ENCODE measurements around the gene APBA1.

The APBA1 gene

DNA sequence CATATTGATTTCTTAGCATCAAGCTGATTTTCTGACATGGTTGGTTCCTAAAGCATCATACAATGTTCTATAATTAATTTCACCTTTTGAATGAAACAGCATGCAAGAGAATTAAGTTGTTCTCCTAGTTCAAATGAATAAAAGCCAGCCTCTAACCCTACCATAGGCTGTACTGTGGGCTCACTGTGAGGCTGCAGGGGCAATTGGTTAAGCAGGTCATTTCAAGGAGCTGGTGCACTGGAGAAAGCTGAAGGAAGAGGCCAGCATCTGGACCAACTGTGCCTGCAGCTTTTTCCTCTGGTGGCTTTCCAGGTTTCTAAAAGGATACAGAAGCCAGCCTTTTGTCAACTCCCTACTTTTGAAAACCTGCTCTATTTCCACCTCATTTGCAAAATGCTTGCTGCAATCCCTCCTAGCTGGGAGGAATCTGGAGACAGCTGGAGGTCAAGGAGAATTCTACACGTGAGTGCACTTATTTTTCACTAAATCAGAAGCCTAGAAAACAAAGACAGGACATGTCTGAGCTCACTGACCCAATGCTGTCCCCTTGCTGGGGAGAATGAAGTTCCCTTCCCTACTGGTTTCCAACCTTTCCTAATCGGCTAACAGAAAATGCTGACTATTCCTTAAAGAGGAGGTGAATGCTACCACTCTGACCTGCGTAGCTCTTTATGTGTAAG is 158.9 kb downstream of the APBA1 start:
- no peak for DNase-seq (ENCODE audit: extremely low read depth, low read depth)
- TF ChIP-seq, protein P1, sequence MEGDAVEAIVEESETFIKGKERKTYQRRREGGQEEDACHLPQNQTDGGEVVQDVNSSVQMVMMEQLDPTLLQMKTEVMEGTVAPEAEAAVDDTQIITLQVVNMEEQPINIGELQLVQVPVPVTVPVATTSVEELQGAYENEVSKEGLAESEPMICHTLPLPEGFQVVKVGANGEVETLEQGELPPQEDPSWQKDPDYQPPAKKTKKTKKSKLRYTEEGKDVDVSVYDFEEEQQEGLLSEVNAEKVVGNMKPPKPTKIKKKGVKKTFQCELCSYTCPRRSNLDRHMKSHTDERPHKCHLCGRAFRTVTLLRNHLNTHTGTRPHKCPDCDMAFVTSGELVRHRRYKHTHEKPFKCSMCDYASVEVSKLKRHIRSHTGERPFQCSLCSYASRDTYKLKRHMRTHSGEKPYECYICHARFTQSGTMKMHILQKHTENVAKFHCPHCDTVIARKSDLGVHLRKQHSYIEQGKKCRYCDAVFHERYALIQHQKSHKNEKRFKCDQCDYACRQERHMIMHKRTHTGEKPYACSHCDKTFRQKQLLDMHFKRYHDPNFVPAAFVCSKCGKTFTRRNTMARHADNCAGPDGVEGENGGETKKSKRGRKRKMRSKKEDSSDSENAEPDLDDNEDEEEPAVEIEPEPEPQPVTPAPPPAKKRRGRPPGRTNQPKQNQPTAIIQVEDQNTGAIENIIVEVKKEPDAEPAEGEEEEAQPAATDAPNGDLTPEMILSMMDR (IDR thresholded peaks at IDR 0.05; ENCODE audit: low read depth, low read length): no peak

DNA sequence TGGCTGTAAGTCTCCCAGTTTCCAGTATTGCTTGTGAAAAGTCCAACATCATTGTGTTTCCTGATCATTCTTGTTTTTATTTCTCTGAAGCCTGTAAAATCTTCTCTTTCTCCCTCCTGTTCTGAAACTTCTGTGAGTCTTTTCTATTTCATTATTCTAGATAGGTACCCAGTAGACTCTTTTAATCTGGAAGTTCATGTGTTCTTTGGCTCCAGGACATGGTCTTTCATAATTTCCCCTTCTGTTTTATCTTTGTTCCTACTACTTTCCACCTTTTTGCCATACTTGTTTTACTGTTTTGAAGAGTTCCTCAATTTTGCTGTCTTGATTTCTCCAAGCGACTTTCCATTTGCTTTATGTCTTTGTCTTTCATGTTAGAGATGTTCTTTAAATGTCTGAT is 168.1 kb downstream of the APBA1 start:
- TF ChIP-seq, protein P1 (IDR thresholded peaks at IDR 0.05; ENCODE audit: low read depth, low read length): no peak
- no peak for DNase-seq (ENCODE audit: extremely low read depth, low read depth)

DNA sequence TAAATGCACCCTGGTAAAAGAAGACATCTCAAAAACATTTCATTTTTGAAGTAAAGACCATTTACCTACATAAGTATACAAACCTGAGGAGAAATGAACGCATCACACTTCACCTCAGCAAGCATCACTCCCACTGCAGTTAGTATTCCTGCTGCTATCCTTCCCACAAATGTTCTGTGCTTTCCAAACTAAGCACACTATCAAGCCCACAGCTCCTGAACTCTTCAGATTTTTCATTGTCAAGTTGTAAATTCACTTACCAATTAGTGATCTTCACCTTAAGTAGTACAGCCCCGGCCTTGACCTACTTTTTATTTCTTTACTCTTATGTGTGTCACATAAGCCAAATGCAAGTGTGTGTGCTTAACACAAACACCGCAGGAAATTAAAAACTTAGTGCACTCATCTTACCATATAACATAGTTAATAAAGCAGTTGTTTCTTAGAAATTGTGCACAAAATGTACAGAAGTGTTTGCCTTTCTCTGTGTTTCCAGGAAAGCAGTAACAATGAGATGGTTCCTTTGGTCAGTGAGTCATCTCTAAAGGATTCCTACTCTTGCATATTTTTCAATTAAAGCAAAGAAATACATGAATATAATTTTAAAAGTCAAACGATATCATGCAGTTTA is 169.4 kb downstream of the APBA1 start:
- TF ChIP-seq, protein P1 (IDR thresholded peaks at IDR 0.05; ENCODE audit: low read depth, low read length): no peak

DNA sequence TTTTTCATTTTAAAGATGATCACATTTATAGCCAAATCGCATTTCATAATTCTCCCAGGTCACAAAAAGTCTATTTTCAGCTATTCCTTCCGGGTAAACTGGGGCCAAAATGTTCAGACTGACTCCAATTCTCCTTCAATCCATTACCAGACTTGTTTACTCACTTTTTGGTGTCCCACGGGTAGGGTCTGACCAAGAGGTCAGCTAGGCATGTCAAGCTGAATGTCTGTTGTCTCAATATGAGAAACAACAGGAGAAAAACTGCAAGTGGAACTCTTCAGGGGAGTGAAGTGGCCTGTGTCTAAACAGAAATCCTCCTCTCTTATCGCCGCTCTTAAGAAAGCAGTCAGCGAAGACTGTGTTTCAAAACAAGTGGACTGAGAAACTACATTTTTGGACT is 171.3 kb downstream of the APBA1 start:
- TF ChIP-seq, protein P1 (IDR thresholded peaks at IDR 0.05; ENCODE audit: low read depth, low read length): no peak
- DNase-seq (ENCODE audit: extremely low read depth, low read depth): no peak

More for the DNA sequence above, 169.4 kb downstream of the APBA1 start:
- no peak for DNase-seq (ENCODE audit: extremely low read depth, low read depth)

DNA sequence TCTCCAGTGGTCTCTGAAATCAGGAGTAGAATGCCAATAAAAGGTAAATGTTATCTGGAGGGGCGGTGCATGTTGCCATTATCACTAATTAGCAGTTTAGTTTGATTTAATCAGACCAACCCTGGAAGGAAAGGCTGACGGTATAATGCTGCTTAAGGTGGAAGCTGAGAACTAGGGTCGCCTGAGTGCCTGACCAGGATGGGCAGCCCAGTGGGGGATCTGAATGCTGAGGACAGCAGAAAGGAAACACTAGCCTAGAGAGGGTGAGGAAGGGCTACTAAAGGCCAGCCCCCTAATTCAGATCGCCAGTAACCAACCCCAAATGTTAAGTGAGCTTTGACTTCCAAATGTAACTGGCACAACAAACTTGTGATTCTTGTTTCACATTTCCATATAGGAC is 172.2 kb downstream of the APBA1 start:
- DNase-seq (ENCODE audit: extremely low read depth, low read depth): no peak
- TF ChIP-seq, protein P1 (IDR thresholded peaks at IDR 0.05; ENCODE audit: low read depth, low read length): no peak

DNA sequence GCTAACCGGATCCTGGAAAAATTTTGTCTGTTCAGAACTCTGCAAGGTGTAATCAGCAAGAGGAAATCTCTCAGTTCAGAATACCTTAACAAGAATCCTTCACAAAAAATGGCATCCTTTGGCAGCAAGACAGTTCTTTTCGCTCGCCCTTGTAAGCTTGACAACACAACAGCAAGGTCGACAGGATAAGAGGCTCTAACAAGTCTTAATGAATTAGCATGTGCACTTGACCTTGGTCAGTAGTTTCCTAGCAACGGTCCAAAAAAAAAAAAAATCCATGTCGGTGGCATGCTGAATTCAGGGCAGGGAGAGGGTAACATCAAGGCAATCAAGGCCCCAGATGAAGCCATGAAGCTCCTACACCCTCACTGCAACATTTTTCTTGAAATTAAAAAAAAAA is 172.8 kb downstream of the APBA1 start:
- TF ChIP-seq, protein P1 (IDR thresholded peaks at IDR 0.05; ENCODE audit: low read depth, low read length): no peak

DNA sequence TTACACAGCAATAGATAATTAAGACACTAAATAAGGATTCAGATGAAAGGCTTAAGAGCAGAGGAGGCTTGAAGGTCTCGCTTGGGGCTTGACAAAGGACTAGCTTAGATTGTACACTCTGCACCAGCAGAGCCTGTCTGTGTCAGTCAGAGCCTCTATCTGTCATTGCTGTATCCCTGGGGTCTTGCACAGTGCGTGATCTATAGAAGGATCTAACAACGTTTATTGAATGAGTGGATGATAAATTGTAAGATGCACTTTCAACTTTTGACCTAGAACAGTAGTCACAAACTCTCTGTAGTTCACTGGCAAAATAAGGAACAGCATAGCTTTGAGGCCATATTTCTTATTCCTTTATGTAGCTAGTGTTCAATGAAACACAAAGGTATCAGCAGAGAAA is 173.7 kb downstream of the APBA1 start:
- TF ChIP-seq, protein P1 (IDR thresholded peaks at IDR 0.05; ENCODE audit: low read depth, low read length): no peak
- no peak for DNase-seq (ENCODE audit: extremely low read depth, low read depth)

More for the DNA sequence above, 172.8 kb downstream of the APBA1 start:
- no peak for DNase-seq (ENCODE audit: extremely low read depth, low read depth)

All from AG09319 (cell line).